ENCODE data around the gene LLGL1.

LLGL1 gene

DNA sequence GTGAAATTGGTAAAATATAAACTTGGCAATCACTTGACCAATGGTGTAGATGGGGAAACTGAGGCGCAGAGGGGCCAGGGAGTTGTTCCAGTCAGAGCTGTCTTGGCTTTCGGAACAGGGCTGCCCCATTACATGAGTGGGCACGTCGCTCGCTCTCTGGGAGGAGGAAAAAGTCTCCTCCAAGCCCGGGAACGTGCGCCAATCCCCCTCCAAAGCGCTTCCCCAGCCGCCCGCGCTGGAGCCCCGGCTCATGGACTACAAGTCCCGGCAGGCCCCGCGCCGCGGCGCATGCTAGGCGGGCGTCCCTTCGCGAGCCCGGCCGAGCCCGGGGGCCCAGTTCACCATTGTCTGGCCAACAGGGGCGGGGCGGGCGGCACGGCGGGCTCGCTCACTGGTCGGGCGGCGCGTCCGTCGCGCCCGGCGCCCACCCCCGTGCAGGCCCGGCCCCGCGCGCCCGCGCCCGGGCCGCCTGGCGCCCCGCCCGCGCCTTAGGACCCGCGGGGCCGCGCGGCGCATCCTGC, at the start of gene LLGL1:
LLGL1 (plus strand) TSS at position 515 of the 521 bp plus-strand sequence. CDS start 48 bp downstream, outside the sequence.
- in situ Hi-C loops (cut with MboI; ENCODE audit: low sequenced_read_pairs): no loop called here

DNA sequence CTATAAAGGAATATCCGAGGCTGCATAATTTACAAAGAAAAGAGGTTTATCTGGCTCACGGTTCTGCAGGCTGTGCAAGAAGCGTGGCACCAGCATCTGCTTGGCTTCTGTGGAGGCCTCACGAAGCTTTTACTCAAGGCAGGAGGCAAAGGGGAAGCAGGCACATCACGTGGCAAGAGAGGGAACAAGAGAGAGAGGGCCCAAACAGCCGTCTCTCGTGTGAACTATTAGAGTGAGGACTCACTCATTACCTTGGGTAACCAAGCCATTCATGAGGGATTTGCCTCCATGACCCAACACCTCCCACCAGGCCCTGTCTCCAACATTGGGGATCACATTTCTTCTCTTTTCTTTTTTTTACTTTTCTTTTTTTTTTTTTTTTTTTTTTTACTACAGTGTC, 49.3 kb upstream of the LLGL1 start:
- in situ Hi-C loops (cut with MboI; ENCODE audit: low sequenced_read_pairs): no loop called here

DNA sequence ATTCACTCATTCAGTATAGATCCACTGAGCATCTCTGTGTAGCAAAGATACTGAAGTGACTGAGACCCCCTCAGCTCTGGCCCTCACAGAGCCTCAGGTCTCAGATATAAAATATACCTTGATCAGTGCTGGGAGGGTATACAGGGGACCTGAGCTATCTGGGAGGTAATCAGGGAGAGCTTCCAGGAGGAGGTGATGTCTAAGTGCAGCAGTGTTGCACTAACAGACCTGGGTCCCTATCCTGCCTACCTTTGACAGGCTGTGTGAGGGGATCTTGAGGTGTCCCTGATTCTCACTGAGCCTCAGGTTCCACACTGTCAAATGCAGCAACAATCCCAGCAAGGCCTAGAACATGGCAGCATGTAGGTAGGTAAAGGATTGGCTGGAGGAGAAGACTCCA, 48.3 kb upstream of the LLGL1 start:
- in situ Hi-C loops (cut with MboI; ENCODE audit: low sequenced_read_pairs): no loop called here

DNA sequence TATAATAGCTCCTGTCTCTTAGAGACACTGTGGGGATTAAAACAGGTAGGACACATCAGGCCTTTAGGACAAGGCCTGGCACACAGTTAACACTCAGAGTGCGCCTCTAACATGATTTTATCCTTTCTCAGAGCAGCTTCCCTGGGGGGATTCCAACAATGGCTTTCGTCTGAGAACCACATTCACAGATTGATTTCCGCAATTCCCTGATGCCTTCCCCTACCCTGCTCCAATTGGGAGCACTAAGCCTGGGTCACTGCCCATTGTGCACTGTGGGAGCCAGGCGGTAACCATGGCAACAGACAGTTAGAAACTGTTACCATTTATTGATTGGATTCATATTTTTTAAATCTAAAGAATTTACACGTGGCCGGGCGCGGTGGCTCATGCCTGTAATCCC, 47.7 kb upstream of the LLGL1 start:
- in situ Hi-C loops (cut with MboI; ENCODE audit: low sequenced_read_pairs): no loop called here

DNA sequence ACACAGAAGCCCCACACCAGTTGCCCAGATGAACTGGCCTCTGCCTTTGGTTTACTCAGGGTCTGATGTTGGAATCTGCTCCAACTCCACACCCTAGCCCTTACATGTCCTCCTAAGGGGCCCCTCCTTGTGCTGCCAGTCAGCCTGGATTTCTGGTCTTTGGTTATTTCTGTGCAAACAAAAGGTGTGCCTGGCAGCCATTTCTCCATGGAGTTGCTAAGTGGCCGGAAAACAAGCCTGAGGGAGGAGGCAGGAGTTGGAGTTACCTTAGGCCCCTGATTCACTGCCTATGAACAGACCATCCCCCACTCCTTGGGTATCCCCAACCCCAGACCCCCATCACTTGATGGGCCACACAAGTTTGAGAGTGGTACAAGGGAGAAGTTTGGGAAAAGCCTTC, 46.2 kb upstream of the LLGL1 start:
- in situ Hi-C loops (cut with MboI; ENCODE audit: low sequenced_read_pairs): no loop called here

DNA sequence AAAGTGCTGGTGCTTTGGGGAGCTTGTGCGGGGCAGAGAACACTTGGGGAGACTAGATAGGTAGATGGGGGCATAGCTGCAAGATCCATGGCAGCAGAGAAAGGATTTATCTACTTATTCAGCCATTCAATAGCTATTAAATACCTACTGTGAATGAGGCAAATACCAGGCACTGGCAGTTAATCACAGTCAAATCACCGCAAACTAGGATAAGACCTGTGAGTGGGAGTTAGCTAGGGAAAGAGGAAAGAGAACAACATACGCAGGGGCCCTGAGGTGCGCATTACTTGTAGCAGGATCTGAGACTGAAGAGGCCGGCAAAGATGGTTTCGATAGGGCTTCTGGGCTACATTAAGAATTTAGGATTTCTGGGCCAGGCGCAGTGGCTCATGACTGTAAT, 45.6 kb upstream of the LLGL1 start:
- in situ Hi-C loops (cut with MboI; ENCODE audit: low sequenced_read_pairs): no loop called here

DNA sequence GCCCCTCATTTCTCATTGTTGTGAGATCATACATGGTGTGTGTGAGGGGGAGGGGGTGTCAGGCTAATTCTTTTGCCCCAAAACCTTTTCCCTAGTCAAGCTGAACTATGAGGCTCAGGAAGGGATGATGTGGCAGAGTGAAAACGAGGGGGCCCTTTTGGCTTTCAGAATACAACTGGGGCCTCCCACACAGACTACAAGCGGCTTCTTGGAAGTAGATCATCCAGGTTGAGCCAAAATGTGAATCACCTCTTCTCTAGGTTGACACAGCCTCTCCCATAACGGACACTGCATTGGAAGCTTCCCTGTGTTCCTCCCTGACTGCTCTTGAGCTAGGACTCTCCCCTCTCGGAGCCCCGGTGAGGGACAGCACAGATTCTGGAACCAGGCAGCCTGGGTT, 44.1 kb upstream of the LLGL1 start:
- in situ Hi-C loops (cut with MboI; ENCODE audit: low sequenced_read_pairs): no loop called here

DNA sequence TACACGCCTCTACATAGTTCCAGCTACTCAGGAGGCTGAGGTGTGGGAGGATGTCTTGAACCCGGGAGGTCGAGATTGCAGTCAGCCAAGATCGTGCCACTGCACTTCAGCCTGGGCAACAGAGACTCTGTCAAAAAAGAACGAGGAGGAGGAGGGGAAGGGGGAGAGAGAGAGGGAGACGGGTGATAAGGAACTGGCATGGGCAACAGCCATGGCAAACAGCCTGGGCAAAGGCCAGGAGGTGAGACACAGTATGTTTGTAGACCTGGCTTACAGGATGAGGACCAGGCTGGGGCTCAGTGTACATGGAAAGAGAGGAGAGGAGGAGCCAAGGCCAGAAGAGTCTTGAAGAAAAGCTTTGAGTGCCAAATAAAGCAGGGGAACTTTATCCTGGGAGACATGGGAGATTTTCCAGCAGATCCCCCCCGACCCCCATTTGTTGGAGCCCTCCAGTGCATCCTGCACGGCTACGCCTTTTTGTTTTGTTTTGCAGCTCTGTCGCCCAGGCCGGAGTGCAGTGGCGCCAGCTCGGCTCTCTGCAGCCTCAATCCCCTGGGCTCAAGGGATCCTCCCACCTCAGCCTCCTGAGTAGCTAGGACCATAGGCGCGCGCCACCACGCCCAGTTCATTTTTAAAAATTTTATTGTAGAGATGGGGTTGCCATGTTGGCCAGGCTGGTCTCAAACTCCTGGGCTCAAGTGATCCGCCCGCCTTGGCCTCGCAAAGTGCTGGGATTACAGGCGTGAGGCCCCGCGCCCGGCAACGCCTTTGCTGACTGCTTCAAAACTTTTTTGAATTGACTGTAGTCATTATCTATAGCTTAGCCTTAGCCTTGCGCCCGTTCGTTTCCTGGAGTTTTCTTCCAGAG, 43.1 kb upstream of the LLGL1 start:
- in situ Hi-C loops (cut with MboI; ENCODE audit: low sequenced_read_pairs): no loop called here

DNA sequence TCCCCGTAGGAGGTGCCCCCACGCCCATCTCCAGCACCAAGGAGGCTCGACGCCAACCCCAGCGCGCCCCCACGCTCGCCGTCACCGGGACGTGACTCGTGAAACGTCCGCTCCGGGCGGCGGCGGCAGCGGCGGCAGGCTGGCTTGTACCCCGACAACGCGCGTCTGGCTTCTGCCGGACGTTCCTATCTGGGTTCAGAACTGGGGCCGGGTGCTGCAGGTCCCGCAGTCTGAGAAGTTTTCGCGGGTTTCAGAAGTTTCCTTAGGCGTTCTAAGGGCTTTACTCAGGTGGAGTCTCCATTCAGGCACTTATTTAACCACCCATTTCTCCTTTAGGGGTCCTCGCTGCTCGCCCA, 42.5 kb upstream of the LLGL1 start:
- in situ Hi-C loops (cut with MboI; ENCODE audit: low sequenced_read_pairs): no loop called here

DNA sequence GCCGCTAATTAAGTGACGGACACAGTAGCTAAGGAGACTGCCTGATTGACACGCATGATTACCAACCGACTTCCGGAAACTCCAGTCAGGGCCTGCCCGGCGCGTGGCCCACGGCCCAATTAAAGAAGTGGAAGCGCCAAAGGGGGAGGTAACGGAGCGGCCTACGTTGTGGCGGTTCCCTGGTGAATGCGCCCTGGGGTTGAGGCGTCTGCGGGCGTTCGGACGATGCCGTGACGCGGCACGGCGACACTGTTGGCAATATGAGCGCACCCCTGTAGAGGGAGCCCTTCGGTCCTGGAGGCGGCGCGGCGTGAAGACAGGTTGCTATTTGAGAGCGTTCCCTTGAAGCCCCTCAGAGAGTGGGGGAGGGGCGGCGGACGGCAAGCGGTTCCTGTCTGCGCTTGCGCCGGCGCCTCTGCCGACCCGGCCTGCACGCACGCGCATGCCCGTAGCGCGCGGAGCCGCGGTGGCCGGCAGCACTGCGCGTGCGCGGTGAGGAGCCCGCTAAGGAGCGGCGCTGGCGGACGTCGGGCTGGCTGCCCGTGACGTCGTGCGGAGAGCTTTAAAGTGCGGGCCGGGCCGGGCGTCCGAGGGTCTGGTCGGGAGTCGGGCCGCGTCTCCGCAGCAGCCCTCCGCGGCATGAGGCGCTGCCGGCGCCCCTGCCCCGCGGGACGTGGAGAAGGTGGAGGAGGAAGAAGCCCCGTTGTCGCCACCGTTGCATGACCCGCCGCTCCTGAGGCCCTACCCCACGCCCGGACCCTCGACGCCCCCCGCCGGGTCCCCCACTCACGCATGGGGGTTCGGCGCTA, 41.9 kb upstream of the LLGL1 start, which contains the start of gene ALKBH5:
ALKBH5 (plus strand) TSS at position 495 of the 809 bp plus-strand sequence. CDS start 416 bp downstream, outside the sequence.
- in situ Hi-C loops (cut with MboI; ENCODE audit: low sequenced_read_pairs): no loop called here

DNA sequence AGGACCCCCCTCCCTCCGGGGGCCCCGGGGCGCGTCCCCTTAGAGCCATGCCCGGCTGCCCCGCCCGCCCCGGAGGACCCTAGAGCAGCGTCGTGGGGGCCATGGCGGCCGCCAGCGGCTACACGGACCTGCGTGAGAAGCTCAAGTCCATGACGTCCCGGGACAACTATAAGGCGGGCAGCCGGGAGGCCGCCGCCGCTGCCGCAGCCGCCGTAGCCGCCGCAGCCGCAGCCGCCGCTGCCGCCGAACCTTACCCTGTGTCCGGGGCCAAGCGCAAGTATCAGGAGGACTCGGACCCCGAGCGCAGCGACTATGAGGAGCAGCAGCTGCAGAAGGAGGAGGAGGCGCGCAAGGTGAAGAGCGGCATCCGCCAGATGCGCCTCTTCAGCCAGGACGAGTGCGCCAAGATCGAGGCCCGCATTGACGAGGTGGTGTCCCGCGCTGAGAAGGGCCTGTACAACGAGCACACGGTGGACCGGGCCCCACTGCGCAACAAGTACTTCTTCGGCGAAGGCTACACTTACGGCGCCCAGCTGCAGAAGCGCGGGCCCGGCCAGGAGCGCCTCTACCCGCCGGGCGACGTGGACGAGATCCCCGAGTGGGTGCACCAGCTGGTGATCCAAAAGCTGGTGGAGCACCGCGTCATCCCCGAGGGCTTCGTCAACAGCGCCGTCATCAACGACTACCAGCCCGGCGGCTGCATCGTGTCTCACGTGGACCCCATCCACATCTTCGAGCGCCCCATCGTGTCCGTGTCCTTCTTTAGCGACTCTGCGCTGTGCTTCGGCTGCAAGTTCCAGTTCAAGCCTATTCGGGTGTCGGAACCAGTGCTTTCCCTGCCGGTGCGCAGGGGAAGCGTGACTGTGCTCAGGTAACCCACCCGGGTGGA, 41.0 kb upstream of the LLGL1 start:
- in situ Hi-C loops (cut with MboI; ENCODE audit: low sequenced_read_pairs): no loop called here

DNA sequence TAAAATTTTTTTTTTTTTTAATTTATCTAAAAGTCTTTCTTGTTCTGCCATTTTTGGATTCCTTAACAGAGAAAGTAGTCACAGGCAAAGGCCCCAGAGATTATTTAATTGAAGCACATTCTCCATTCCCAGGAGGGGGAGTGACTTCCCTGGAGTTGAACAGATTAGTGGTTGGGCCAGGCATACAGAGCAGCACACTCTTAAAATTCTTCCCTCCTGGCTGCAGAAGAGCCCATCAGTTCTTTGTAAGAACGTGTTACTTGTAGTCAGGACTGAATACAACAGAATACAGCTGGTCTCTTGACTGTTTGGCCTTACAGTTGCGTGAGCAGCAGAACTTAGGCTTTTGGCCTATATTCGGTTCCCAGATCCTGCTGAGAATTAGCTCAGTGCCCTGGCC, 40.0 kb upstream of the LLGL1 start:
- in situ Hi-C loops (cut with MboI; ENCODE audit: low sequenced_read_pairs): no loop called here

DNA sequence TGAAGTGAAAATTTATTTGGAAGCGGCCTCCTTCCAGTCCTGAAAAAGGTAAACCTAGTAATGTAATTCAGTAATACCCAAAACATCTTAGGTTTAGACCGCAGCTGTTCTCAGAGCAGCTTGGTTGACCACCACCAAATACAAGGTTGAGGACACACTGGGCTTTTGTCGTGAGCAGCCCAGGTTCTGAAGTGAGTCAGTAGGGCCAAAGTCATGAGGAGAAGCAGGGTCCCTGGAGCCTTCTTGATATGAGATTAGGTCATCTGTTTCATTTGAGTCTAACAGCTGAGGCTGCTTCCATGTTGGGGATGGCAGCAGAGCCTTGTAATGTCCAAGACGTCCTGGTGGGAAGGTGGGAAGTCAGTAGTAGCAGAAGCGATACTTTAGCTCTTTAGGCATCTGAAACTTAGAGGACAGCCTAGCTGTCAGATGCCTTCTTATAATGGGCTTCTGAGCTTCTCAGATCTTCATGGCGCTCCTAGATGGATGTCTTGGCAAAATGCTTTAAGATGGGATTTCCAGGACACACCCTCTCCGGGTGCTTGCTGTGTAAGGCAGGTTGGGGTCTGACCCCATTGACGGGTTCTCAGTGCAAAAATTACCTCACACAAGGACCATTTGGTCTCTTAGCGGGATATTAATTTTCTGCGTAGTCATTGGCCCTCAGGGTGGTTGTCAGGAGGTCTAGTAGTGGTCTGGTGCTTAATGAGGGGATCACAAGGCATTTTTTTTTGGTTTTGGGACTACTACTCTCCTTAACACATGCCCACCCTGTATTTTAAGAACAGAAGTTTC, 39.4 kb upstream of the LLGL1 start:
- in situ Hi-C loops (cut with MboI; ENCODE audit: low sequenced_read_pairs): no loop called here

DNA sequence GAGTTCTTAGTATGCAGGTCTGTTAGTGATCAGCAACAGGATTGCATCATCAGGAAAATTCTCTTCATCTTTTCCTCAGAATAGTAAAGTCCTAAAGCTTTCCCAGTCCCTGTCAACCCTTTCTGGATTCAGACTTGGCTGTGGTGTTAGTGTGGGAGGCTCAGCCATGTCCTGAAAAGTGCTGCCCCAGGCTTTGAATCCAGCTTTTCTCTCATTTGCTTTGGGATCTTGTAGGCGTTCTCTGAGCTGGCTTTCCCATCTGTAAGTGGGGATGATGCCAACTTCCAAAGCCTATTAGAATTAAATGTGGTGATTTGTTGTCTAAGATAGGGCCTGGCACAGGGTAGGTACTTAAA, 38.8 kb upstream of the LLGL1 start:
- in situ Hi-C loops (cut with MboI; ENCODE audit: low sequenced_read_pairs): no loop called here

DNA sequence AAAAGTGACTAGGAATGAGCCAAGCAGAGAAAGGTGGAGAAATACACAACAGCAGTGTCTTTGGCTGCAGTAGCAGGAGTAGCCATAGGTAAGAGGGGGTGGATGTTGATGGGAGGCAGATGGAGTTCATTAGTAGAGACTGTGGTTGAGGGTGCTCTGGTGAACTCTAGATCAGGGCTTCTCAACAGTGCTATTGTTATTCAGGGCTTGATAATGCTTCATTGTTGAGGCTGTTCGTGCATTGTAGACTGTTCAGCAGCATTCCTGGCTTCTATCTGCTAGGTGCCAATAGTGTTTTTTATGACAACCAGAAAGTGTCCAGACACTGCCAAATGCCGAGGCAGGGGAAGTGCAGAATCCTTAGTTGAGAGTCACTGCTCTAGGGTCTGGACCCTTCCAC, 38.2 kb upstream of the LLGL1 start:
- in situ Hi-C loops (cut with MboI; ENCODE audit: low sequenced_read_pairs): no loop called here

DNA sequence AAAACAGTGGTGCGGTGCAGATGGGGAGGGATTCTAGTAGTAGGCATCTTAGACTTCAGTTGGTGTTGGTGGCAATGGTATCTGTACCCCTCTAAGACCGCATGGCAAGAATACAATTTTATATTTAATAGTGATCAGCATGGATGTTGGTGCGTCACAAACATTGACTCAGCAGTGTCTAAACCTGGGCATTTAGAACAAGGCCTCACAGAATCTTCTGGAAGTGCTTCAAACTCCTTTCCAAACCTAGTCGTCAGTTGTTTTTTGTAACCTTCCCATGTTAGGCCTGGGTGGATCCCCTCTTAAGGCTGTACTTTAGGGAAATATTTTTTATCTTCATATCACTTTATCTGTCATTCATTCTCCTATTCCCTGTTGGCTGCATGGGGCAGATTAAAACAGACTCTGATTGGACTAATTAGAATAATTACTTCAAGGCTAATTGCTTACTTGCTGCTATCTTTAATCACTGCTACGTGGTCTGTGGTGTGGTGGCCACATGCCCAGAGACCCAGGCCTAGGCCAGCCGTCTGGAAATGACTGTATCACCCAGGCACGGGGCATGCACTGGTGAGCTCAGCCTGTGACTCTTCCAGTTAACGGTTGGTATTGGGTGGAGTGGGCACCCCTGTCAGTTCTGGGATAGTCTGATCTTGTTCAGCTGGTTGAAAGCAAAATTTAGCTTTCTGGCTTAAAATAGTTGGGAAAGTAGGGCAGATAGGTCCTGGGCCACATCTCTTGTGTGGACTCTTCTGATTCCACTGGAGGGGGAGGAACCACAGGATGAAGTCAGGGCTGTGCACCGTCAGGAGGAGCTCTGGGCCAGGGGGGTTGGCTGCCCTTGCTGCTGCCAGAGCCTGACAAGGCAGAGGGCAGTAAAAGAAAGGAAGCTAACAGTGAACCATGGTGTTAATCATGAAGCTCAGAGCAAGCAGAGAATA, 37.3 kb upstream of the LLGL1 start:
- in situ Hi-C loops (cut with MboI; ENCODE audit: low sequenced_read_pairs): no loop called here

DNA sequence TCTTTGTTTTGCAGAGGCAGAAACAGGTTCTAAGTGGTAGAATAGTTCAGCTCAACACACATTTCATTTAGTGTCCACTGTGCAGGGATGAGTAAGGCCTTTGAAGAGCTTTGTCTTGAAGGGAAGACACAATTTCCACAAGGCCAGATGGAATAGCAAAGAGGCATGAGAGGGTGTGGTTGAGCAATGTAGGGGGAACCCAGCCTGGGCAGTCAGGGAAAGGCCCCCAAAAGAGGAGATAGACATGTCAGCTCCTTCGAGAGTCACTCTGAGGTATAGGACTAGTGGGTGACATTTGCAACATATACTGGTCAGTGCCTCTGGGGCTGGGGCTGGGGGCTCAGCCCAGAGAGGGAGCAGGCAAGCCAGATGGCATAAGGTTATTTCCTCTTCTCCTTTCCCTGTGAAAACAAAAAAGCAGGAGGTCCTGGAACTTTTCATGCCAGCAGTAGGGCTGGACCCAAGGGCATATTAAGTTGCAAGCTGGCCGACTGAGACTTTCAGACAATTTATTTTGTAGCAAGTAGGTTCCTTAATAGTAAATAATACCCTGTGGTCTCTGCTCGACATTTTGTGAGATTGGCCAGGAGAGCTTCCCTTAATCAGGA, 34.7 kb upstream of the LLGL1 start:
- in situ Hi-C loops (cut with MboI; ENCODE audit: low sequenced_read_pairs): no loop called here

DNA sequence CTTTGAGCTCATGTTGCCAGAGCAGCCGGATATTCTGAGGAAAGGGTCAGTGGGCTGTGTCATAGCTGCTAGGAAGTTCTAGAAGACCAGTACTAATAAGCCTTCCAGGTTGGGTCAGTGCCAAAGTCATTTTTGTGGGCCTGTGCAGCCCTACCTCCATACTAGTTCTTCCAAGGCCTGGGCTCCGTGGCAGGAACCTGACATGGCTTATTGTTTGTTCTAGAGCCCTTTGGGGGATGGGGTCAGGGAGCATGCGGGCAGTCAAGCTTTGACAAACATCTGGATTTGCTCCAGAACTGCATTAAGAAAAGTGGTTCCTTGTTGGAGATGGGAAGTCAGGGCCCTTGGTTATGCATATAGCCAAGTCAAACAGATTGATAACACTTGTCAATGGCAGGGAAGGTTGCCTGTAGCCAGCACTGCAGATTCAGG, 34.2 kb upstream of the LLGL1 start:
- in situ Hi-C loops (cut with MboI; ENCODE audit: low sequenced_read_pairs): no loop called here

DNA sequence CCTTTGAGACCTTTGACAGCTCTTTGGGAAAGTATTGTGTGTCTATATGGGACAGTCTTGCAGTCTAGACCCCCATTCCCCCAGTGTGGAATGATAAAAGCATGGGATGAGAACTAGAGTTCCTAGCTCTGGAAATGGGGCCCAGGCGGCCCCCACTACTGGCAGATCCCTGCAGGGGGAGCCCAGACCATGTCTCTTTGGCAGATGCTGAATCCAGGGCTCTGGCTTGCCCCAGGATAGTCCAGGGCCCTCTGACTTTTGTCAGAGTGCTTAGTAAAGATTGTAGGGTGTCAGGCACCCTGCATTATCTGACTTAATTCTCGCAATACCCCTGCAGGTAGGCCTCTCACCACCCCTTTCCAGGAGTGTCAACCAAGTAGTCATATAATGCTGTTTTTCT, 33.5 kb upstream of the LLGL1 start:
- in situ Hi-C loops (cut with MboI; ENCODE audit: low sequenced_read_pairs): no loop called here

All from HL-60/S4 treated with retinoic acid at 250 ng/mL for 4 days and 3 days (cell line).